HG03097 (cell line): ENCODE results near the gene POLR1E.

Source experiments
- ATAC-seq: cut with Tn5 transposase; IDR thresholded peaks from one replicate; pipeline ENCODE4 v1.9.1; 2021; ENCODE audit not compliant: unreplicated experiment, low FRiP score

Gene POLR1E

GRCh38 chr9:37485389-37486255 is at the start of gene POLR1E:
Gene POLR1E, plus strand, starts transcription at chr9:37485948. Its CDS starts 100 bp downstream, at chr9:37486048.
- peak; percentile 95 for ATAC-seq

GRCh38 chr9:37436540-37436939 is 49.2 kb upstream of the POLR1E start:
- no peak for ATAC-seq

GRCh38 chr9:37437010-37437409 is 48.7 kb upstream of the POLR1E start:
- ATAC-seq: no peak

GRCh38 chr9:37437621-37438020 is 48.1 kb upstream of the POLR1E start:
- ATAC-seq: no peak

- ATAC-seq: no peak
Observed at GRCh38 chr9:37438359-37438758, 47.4 kb upstream of the POLR1E start.

- ATAC-seq: no peak
Observed at GRCh38 chr9:37441776-37442370, 43.9 kb upstream of the POLR1E start.

- no peak for ATAC-seq
Observed at GRCh38 chr9:37442556-37442955, 43.2 kb upstream of the POLR1E start.

GRCh38 chr9:37443566-37443965 is 42.2 kb upstream of the POLR1E start:
- ATAC-seq: no peak

- ATAC-seq: no peak
Observed at GRCh38 chr9:37444890-37445289, 40.9 kb upstream of the POLR1E start.

- no peak for ATAC-seq
Observed at GRCh38 chr9:37445832-37446231, 39.9 kb upstream of the POLR1E start.

GRCh38 chr9:37446401-37446800 is 39.3 kb upstream of the POLR1E start:
- ATAC-seq: no peak

- ATAC-seq: no peak
Observed at GRCh38 chr9:37447111-37447510, 38.6 kb upstream of the POLR1E start.

GRCh38 chr9:37449862-37450632 is 35.7 kb upstream of the POLR1E start:
- no peak for ATAC-seq

- no peak for ATAC-seq
Observed at GRCh38 chr9:37451628-37452027, 34.1 kb upstream of the POLR1E start.

- no peak for ATAC-seq
Observed at GRCh38 chr9:37452611-37453010, 33.1 kb upstream of the POLR1E start.

- ATAC-seq: no peak
Observed at GRCh38 chr9:37453827-37454226, 31.9 kb upstream of the POLR1E start.

- ATAC-seq: no peak
Observed at GRCh38 chr9:37454238-37454637, 31.5 kb upstream of the POLR1E start.

GRCh38 chr9:37455884-37456647 is 29.7 kb upstream of the POLR1E start:
- ATAC-seq: no peak

- ATAC-seq: no peak
Observed at GRCh38 chr9:37456817-37457216, 28.9 kb upstream of the POLR1E start.

- ATAC-seq: no peak
Observed at GRCh38 chr9:37464006-37464405, 21.7 kb upstream of the POLR1E start.
